RCC 7860 (cell line): Measurements from ENCODE around the gene CCDC33.
A peak's percentile ranks its signal among the peaks of the same experiment; 100 is the strongest.

ENCODE experiments used
- DNase-seq: peaks from one replicate; pipeline ENCODE4 v3.0.0-alpha.2; 2015; ENCODE audit warnings: low spot score
- FAIRE-seq: peaks from 2 replicates; lab custom pipeline; 2012; peaks lifted over from hg19 to GRCh38; lab: Jason Lieb, UNC

CCDC33 gene

GRCh38 chr15:74328331-74329056, 92.4 kb downstream of the CCDC33 start:
- DNase-seq (no peak), FAIRE-seq (no peak)

- FAIRE-seq (no peak), DNase-seq (no peak)
Observed at GRCh38 chr15:74330861-74331408, 94.8 kb downstream of the CCDC33 start.

- FAIRE-seq: no peak
- DNase-seq: no peak
Observed at GRCh38 chr15:74332011-74332410, 95.9 kb downstream of the CCDC33 start.

- DNase-seq: no peak
- no peak for FAIRE-seq
Observed at GRCh38 chr15:74332611-74333010, 96.5 kb downstream of the CCDC33 start.

GRCh38 chr15:74333093-74333492, 97.0 kb downstream of the CCDC33 start:
- FAIRE-seq (no peak), DNase-seq (no peak)

GRCh38 chr15:74333662-74334061, 97.5 kb downstream of the CCDC33 start:
- no peak for FAIRE-seq
- no peak for DNase-seq

GRCh38 chr15:74334127-74334526, 98.0 kb downstream of the CCDC33 start:
- FAIRE-seq (no peak), DNase-seq (no peak)

- DNase-seq: no peak
- FAIRE-seq: no peak
Observed at GRCh38 chr15:74335396-74335795, 99.3 kb downstream of the CCDC33 start.

- DNase-seq (peak; percentile 22), FAIRE-seq (no peak)
Observed at GRCh38 chr15:74336061-74337005, 100.2 kb downstream of the CCDC33 start.

GRCh38 chr15:74337146-74337545, 101.0 kb downstream of the CCDC33 start:
- DNase-seq (no peak), FAIRE-seq (no peak)

- DNase-seq (no peak), FAIRE-seq (no peak)
Observed at GRCh38 chr15:74337607-74338211, 101.6 kb downstream of the CCDC33 start.

GRCh38 chr15:74338676-74339075, 102.5 kb downstream of the CCDC33 start:
- no peak for DNase-seq
- FAIRE-seq: no peak

- no peak for FAIRE-seq
- DNase-seq: no peak
Observed at GRCh38 chr15:74339371-74339770, 103.2 kb downstream of the CCDC33 start.

- FAIRE-seq (no peak), DNase-seq (no peak)
Observed at GRCh38 chr15:74340150-74340549, 104.0 kb downstream of the CCDC33 start.

GRCh38 chr15:74343127-74343796, 107.1 kb downstream of the CCDC33 start:
- no peak for FAIRE-seq
- DNase-seq: no peak

GRCh38 chr15:74343797-74344127, 107.6 kb downstream of the CCDC33 start:
- no peak for DNase-seq
- FAIRE-seq: no peak

- no peak for FAIRE-seq
- peak; percentile 29 for DNase-seq
Observed at GRCh38 chr15:74345051-74345450, 108.9 kb downstream of the CCDC33 start.

GRCh38 chr15:74347757-74348250, 111.7 kb downstream of the CCDC33 start:
- no peak for FAIRE-seq

GRCh38 chr15:74349241-74349778, 113.2 kb downstream of the CCDC33 start:
- FAIRE-seq (no peak), DNase-seq (no peak)

More at GRCh38 chr15:74347757-74348250, 111.7 kb downstream of the CCDC33 start:
- DNase-seq: no peak
